ENCODE data around the gene WBP2NL.

Gene WBP2NL

DNA sequence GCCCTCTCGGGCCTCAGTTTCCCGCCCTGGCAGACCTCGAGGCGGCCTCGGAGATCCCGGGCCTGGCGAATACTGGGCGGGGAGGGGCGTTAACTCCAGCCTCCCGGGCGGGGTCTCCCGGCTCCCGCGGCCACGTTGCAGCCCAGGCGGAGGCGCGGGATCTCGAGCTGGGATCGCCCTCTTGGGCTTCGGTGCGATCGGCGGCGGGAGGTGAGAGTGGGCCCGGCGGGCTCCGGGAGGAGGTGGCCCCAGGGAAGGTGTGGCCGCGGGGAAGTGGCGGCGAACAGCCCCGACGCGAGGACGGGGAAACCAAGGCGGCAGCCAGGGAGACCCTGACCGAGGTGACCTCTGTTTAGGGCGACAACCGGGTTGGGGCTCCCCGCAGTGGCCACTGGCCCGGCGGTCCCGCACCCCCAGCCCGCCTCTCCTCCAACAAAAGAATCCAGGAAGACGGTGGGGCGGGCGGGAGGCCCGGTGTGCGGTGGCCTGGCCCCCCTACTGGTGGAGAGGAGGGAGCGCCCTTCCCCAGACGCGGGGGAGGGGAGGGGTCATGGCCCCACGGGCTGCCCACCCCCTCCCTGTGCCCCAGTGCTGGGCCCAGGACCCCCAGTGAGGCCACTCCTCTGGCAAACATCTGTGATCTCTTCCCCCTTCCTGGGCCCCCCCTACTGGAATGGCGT is 75.7 kb downstream of the WBP2NL start, which contains the start of gene PHETA2:
TSS of gene PHETA2 (plus strand) at position 117 of the 680 bp plus-strand sequence. CDS start 3,046 bp downstream, outside the sequence.
- no peak for DNase-seq

GRCh38 chr22:42074846-42075676 is 76.5 kb downstream of the WBP2NL start:
- no peak for DNase-seq

DNA sequence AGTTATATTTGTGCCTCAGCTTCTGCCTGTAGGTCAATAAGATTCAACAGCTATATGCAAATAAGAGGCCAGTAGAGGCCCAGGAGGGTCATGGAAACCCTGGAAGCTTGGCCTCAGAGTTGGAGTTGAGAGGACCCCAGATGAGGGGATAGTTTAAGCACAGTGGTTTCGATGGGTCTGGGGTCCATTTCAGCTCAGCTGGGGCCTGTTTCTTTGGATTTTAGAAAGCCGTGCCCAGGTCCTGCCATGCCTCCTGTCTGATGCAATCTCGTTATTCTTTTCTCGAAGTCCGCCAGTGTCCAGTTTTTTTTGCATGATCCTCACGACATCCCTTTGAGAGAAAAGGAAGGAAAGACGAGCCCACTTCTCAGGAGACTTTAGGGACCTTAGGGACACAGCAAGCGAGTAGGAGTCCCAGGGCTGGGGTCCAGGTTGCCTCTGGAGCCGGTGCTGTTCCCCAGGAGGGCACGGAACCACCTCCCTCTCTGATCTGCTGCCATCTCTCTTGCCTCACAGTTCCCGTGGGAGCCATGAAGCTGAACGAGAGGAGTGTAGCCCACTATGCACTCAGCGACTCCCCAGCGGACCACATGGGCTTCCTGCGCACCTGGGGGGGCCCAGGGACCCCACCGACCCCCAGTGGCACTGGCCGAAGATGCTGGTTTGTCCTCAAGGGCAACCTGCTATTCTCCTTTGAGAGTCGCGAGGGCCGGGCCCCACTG is 78.3 kb downstream of the WBP2NL start:
- DNase-seq = no peak

DNA sequence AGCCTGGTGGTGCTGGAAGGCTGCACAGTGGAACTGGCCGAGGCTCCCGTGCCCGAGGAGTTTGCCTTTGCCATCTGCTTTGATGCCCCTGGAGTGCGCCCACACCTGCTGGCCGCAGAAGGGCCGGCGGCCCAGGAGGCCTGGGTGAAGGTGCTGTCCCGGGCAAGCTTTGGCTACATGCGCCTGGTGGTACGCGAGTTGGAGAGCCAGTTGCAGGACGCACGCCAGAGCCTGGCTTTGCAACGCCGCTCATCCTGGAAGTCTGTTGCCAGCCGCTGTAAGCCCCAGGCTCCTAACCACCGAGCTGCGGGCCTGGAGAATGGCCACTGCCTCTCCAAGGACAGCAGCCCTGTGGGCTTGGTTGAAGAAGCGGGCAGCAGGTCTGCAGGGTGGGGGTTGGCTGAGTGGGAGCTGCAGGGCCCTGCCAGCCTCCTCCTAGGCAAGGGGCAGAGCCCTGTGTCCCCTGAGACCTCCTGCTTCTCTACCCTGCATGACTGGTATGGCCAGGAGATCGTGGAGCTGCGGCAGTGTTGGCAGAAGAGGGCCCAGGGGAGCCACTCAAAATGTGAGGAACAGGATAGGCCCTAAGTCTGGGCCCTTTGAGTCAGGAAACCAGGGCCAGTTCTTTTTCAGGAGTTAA is 79.0 kb downstream of the WBP2NL start:
- no peak for DNase-seq

Data from Kasumi-1 (cell line).